ENCODE data around the gene ZNF609. TPM values are rescaled to one million over a fixed set of nuclear protein-coding genes. Genes with fewer than 3 reads are reported as not detected.

The ZNF609 gene
- total and polyA plus RNA-seq, 2 experiments from 2014 or later = 12.5 to 23.0 TPM

DNA sequence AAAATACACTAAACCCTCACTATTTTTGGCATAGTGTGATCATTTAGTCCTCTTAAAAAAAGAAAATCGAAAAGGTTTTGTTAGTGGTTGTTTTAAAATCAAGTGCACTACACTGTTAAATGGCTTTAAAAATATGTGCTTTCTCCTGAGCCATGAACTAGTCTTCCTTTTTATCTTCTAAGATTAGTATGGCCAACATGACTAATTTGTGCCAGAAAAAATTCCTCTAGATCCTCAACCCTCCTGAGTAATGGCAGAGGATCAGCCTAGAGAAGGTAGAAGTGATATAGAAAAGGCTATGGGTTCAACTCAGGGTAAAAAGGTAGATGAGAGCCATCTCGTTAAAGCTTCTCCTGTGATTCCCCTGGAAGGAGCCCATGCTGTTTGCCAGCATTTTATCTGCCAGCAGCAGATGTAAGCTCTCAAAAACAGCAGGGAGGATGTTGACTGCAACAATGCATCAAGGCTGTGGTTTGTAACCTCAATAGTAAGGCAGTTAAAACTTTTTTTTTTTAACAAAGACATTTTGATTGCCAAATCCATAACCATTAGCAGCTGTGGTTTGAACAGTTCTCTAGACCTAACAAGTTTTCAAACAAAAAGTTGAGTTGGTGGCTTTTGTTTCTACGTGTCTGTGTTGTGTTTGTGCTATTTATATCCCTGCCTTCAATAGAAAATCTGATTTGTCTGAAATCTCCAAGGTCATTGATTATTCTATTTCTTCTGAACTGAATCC, 30.2 kb upstream of the ZNF609 start:
- no peaks in the 10 kb centered on the region for H3K27me3 ChIP-seq
- no peaks in the 10 kb centered on the region for H3K36me3 ChIP-seq (replicated peaks; ENCODE audit: insufficient read depth, low read depth)
- peak overlapping the region; percentile 43 for H3K27ac ChIP-seq
- H4K20me1 ChIP-seq (ENCODE audit: insufficient read depth, poor library complexity, severe bottlenecking) = no peaks in the 10 kb centered on the region
- H3K4me1 ChIP-seq (ENCODE audit: insufficient read depth) = no peaks in the 10 kb centered on the region
- TF ChIP-seq EZH2phosphoT487 (IDR thresholded peaks at IDR 0.05; ENCODE audit: low read depth, severe bottlenecking, unreplicated experiment) = no peak
- TF ChIP-seq, protein P1, sequence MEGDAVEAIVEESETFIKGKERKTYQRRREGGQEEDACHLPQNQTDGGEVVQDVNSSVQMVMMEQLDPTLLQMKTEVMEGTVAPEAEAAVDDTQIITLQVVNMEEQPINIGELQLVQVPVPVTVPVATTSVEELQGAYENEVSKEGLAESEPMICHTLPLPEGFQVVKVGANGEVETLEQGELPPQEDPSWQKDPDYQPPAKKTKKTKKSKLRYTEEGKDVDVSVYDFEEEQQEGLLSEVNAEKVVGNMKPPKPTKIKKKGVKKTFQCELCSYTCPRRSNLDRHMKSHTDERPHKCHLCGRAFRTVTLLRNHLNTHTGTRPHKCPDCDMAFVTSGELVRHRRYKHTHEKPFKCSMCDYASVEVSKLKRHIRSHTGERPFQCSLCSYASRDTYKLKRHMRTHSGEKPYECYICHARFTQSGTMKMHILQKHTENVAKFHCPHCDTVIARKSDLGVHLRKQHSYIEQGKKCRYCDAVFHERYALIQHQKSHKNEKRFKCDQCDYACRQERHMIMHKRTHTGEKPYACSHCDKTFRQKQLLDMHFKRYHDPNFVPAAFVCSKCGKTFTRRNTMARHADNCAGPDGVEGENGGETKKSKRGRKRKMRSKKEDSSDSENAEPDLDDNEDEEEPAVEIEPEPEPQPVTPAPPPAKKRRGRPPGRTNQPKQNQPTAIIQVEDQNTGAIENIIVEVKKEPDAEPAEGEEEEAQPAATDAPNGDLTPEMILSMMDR (IDR thresholded peaks at IDR 0.05; ENCODE audit: poor library complexity) = no peak
- no peak for TF ChIP-seq EZH2 (IDR thresholded peaks at IDR 0.05; ENCODE audit: borderline replicate concordance)
- peak; percentile 37 for DNase-seq (ENCODE audit: low spot score)
- no peaks in the 10 kb centered on the region for H3K9me3 ChIP-seq (ENCODE audit: low read depth)
- H3K79me2 ChIP-seq = no peaks in the 10 kb centered on the region
- no peak overlapping the region for H2AFZ ChIP-seq
- H3K4me2 ChIP-seq = peak overlapping the region; percentile 8
- WGBS (ENCODE audit: low lambda C conversion rate, missing lambda C conversion rate) = 43% methylated on average over 3 of the region's 3 CpGs
- no peaks in the 10 kb centered on the region for H3K9me2 ChIP-seq (replicated peaks; ENCODE audit: insufficient read depth)
- H3K4me3 ChIP-seq = no peak overlapping the region

DNA sequence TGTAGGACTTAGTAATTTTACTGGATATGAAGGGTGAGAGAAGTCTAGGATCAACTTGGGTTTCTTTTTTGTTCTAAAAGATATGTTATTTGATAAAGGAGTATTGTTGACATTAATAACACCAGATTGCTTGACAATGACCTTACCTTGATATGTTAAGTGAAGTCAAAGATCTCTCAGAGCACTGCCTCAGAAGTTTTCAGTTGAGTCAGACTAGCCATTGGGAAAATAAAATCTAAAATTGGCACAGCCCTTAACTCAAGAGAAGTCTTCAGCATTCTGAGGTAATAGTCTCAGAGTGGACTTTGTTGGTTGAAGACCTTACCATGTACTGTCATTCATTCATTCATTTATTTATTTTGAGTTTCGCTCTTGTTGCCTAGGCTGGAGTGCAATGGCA, 22.4 kb upstream of the ZNF609 start:
- no peaks in the 10 kb centered on the region for H4K20me1 ChIP-seq (ENCODE audit: insufficient read depth, poor library complexity, severe bottlenecking)
- no peaks in the 10 kb centered on the region for H3K79me2 ChIP-seq
- no peak overlapping the region for H3K4me3 ChIP-seq
- H3K4me1 ChIP-seq (ENCODE audit: insufficient read depth) = no peaks in the 10 kb centered on the region
- no peaks in the 10 kb centered on the region for H3K27me3 ChIP-seq
- no peak overlapping the region for H2AFZ ChIP-seq
- no peaks in the 10 kb centered on the region for H3K9me3 ChIP-seq (ENCODE audit: low read depth)
- H3K27ac ChIP-seq = no peak overlapping the region
- H3K9me2 ChIP-seq (replicated peaks; ENCODE audit: insufficient read depth) = no peaks in the 10 kb centered on the region
- DNase-seq (ENCODE audit: low spot score) = no peak
- WGBS (ENCODE audit: low lambda C conversion rate, missing lambda C conversion rate) = 100% methylated on average over 1 of the region's 1 CpG
- no peaks in the 10 kb centered on the region for H3K36me3 ChIP-seq (replicated peaks; ENCODE audit: insufficient read depth, low read depth)
- H3K4me2 ChIP-seq = no peak overlapping the region
- no peak for TF ChIP-seq EZH2phosphoT487 (IDR thresholded peaks at IDR 0.05; ENCODE audit: low read depth, severe bottlenecking, unreplicated experiment)
- TF ChIP-seq, protein P1 (IDR thresholded peaks at IDR 0.05; ENCODE audit: poor library complexity) = no peak
- TF ChIP-seq EZH2 (IDR thresholded peaks at IDR 0.05; ENCODE audit: borderline replicate concordance) = no peak

DNA sequence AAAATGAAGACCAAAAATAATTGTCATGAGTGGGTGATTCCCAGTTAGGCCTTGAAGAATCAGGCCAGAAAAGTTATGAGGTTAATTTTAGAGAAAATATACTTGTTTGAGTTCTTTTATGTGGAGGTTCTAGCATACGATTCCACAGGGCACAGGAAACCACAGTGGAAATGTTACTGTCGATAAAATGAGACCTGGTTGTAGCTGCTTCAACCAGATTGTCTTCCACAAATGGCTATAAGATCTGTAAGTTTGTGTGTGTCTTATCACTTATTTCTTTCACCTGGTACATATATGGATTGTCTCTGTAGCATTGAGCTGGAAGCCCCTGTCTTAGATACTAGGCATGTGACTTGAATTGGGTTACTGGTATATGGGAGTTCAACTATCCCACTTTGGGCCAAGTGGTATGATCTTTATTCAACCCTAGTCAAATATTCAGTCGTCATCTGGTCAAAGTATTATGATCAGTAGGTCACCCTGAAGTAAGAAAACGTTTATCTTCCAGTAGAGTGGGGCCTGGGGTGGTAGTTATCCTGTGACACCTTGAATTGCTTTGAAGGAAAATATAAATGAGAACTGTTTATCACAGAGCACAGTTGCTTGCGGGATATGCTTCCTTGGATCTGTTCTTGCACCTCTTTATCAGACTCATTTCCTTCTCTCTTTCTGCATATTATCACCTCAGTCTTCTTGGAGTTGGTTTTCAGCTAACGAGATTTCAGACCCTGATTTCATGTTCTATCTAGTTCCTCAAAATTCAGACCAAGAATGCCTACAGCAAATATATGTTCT, 21.5 kb upstream of the ZNF609 start:
- no peak overlapping the region for H3K27ac ChIP-seq
- TF ChIP-seq EZH2phosphoT487 (IDR thresholded peaks at IDR 0.05; ENCODE audit: low read depth, severe bottlenecking, unreplicated experiment) (no peak), EZH2 (IDR thresholded peaks at IDR 0.05; ENCODE audit: borderline replicate concordance) (no peak)
- TF ChIP-seq, protein P1 (IDR thresholded peaks at IDR 0.05; ENCODE audit: poor library complexity) = no peak

More for the DNA sequence above, 21.5 kb upstream of the ZNF609 start:
- Histone ChIP-seq H3K79me2 (no peaks in the 10 kb centered on the region), H3K4me1 (ENCODE audit: insufficient read depth) (peaks cover 7% of the 10 kb centered on the region), H3K9me3 (ENCODE audit: low read depth) (no peaks in the 10 kb centered on the region), H2AFZ (no peak overlapping the region), H3K4me2 (no peak overlapping the region), H3K4me3 (no peak overlapping the region), H3K9me2 (replicated peaks; ENCODE audit: insufficient read depth) (no peaks in the 10 kb centered on the region), H3K36me3 (replicated peaks; ENCODE audit: insufficient read depth, low read depth) (no peaks in the 10 kb centered on the region), H4K20me1 (ENCODE audit: insufficient read depth, poor library complexity, severe bottlenecking) (no peaks in the 10 kb centered on the region), H3K27me3 (no peaks in the 10 kb centered on the region)
- 86% methylated on average over 6 of the region's 6 CpGs for WGBS (ENCODE audit: low lambda C conversion rate, missing lambda C conversion rate)
- no peak for DNase-seq (ENCODE audit: low spot score)
